Measurements from ENCODE around the gene EYA2.

EYA2 gene

GRCh38 chr20:47122560-47122959, 227.9 kb downstream of the EYA2 start:
- DNase-seq: no peak

- no peak for DNase-seq
Measured at GRCh38 chr20:47124181-47124717, 229.6 kb downstream of the EYA2 start.

DNA sequence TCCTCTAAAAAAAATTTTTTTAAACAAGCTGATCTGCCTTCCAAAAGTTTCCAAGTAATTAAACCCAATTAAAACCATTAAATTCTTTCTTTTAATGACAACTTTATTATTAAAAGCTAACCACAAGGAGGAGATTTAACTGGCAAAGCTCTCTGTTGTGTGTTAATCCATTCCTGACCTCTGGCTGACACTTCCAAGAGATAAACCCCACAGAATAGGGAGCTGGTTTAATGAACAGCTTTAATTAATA, 230.8 kb downstream of the EYA2 start:
- no peak for DNase-seq

DNA sequence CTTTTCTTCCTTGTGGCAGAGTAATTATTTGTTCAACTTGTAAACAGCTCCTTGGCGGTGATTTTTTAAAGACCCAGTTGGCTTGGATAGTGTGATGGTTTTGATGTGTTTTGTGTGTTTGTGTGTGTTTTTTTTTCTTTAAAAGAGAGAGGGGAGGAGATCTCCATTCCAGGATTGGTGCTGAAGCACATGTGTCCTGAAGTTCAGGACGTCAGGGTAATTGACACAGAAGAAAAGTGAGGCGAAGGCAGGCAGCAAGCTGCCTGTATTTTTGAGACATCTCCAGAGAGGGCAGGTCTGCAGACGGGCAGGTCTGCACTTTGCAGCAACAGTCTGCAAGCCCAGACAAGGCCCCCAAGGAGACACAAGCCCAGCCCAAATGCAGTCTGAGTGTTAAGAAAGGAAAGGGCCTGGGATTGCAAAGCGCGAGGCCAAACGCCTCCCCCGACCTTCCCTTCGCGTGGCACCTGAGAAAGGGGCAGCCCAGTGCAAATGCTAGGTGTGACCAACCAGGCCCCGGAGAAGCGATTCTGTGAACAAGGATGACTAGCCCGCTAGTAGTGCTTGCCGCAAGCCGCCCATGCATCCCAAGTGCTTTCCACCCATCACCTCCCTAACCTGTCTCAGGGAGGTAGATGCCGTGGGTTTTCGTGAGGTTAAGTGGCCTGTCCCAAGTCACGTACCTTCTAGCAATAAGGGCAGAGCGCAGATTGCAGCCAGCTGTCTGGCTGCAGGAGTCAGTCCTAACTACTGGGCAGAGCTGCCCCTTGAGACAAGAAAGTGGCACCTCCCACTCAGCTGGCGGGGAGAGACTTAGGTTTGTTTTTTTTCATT, 231.3 kb downstream of the EYA2 start:
- no peak for DNase-seq

GRCh38 chr20:47126709-47127108, 232.1 kb downstream of the EYA2 start:
- no peak for DNase-seq

DNA sequence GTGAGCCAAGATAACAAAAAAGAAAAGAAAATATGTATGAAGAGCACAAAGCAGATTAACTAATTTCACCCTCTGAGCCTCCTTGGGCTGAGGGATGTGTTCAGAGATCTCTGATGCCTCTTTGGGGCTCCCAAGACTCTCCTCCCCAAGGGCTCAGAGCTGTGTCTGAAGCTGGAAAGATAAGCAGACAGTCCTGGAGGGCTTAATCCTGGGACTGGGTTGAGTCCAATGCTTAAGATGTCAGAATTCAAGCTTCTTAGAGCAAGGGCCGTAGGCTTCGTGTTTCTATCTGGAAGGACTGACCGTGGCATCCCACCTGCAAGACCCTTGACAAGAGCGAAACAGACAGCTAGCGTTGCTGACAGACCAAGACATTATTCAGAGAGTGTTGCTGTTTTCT, 232.9 kb downstream of the EYA2 start:
- no peak for DNase-seq

DNA sequence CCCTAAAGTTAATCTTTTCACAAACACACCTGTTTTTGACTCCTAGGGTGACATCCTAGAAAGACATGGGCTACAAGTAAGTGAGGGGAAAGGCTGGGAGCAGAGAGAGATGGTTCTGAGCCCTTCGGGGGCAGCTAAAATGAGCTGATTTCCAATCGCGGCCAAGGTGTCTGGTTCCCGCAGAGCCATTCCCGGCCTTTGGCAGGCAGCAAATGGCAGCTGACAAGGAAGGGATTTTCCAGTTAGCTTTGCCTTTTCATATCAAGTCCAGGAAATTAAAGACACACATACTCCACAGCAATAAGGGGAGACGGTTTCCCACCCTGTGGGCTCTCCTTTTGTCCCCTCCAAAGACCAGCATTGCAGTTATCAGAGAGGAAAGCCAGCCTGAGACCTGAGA, 233.4 kb downstream of the EYA2 start:
- no peak for DNase-seq

DNA sequence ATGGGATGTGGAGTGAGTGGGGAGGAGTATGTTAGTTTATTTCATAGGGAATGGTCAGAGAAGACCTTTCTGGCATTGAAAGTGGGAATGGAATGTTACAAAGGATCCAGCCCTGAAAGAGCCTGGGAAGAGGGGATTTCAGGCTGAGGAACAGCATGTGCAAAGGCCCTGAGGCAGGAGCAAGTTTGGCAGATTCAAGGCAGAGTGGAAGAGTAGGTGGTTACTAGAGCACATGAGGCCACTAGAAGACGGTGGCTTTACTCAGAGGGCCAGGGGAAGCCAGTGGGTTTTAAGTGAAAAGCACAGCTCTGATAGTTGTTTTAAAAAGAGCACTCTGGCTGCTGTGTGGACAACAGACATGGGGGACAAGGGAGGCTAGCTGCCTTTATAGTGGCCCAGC, 234.7 kb downstream of the EYA2 start:
- no peak for DNase-seq

DNA sequence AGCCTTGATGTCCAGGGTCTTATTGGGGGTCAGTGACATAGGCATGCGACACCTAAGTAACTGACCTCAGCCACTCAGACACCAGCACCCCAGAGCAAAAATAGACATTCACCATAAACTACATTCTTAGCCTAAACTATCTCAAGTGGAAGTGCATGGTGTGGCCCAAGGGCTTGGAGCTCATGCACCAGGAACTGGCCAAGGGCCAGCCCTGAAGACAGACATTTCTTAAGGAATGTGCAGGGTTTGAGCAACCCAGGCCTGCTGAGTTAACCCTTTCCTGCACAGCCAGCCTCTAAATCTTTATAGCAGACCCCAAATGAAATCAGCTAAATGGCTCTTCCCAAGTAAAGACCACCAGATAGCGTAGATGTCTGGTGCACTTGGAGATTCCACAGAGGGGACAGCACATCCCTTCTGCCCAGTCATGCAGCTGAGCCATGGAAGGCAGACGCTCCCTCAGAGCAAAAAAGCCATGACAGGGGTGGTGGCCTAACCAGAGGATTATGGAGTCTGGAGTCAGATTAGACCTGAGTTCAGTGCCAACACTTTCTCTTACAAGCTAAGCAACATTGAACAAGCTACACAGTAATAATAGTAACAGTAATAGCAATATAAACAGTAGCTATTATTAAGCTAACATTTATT, 239.3 kb downstream of the EYA2 start:
- DNase-seq: no peak

- DNase-seq: no peak
Measured at GRCh38 chr20:47136782-47137181, 242.1 kb downstream of the EYA2 start.

DNA sequence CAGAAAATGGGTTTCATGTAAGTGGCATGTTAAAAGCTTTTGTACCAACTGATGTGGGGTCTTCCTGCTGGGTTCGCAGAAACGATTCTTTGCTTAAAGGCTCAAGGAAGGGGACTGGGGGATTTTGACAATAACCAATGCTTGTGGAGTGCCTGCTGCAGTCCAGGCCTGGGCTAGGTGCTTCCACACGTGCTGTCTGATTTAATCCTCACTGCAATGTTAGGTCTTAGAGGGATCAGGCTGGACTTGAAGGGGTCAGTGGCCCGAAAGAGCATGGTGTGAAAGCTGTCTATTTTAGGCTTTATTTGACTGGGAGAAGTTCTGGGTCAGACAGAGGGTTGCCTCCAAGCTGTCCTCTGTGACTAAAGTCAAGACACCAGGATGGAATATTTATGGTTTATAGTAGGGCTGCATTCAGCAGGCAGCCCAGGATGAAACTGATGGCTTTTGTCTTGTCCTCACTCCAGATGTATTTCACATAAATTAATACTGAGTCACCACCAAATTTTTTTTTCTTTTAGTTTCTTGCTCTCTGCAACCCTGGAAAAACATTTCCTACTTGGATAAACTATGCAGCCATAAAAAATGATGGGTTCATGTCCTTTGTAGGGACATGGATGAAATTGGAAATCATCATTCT, 242.7 kb downstream of the EYA2 start:
- DNase-seq: no peak

DNA sequence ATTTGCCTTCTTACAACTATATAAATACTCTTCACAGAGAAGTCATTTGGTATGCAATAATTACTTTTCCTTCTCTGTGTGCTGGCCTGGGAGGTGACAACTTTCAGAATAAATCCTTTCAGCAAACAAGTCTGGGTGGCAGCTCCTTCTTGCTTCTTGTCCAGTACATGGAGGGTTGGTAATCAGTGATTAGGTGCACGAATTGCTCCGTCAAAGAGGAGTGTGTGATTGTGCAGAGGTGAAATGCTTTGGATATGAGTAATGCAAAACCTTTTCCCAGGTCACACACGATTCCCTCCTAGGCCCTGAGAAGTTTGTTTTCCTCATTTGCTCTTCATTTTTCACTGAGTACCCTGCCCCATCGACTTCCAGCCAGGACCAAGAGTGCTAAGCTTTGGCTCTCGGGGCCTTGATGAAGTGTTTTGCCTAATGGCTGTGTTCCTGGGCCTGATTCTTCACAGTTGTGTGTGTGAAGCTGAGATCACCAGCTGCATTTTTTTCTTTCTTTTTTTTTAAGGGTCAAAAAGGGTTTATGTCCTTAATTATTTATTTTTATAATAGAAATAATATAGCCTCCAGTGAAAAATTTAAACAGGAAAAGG, 245.4 kb downstream of the EYA2 start:
- DNase-seq: no peak

GRCh38 chr20:47141350-47141921, 246.8 kb downstream of the EYA2 start:
- DNase-seq: no peak

DNA sequence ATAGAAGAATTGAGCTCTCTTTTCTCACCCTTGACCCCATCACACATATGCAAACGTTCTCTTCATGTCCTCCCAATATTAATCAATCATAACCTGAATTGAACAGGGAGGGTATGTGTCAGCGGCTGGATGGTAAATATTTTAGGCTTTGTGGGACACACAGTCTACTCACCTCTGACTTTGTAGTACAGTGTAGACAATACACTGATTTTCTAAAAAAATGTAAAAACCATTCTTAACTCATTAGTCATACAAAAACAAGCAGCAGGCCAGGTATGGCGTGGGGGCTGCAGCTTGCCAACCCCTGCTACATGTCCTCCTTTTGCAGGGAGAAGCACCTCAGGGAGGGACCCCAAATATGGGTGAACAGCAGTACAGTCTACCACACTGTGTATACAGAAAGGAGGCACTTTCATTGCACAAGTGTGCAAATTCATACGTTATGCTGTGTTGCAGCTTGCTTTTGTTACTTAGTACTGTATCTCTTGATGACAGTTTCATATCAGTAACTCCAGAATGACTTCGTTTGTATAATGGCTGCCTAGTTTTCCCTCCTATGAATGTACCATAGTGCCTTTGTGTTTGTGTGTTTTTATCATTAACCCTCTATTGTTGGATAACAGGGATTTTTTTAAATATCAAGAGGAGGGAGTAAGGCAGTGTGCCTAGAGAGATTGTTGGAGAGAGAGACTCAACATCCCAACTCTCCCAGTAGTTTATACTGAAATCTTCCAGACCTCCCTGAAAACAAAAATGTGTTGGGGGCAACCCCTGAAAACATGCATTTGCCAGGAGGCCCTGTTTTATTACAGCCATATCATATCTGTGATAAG, 247.5 kb downstream of the EYA2 start:
- DNase-seq: no peak

- DNase-seq: no peak
Measured at GRCh38 chr20:47142774-47143170, 248.1 kb downstream of the EYA2 start.

DNA sequence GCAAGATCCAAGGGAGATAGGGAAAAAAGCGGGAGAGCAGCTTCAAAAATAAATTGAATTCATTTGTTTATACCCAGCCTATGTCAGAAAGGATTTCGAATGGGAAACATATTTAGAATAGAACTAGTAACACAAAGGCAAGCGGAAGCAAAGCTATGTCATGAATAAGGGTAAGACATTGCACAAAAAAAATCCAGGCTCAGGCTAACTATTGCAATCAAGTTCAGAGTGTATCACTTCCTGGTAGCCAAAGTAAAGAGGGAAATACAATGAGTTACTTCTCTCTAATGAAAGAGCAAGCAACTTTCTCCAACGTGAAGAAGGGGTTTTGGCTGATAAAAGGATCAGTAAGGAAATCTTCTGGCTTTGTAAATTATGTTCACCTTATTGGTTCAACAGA, 249.0 kb downstream of the EYA2 start:
- no peak for DNase-seq

GRCh38 chr20:47144463-47144862, 249.8 kb downstream of the EYA2 start:
- no peak for DNase-seq

DNA sequence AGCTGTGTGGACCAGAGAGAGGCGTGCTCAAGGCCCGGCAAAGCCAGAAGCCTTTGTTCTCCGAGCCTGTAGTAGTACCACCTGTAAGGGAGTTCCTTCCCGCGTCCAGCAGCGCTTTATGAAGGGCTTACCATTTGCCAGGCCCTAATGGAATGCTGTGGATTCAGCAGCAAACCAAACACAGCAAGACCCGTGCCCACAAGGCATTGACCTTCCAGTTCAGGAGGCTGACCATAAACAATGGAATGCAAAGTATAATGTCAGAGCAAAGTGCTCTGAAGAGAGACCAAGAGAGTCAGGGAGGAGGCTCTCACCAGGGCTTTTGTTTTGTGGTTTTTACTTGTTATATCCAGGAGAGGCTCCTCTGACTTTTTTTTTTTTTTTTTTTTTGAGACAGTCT, 252.0 kb downstream of the EYA2 start:
- peak; percentile 26 for DNase-seq

- DNase-seq: no peak
Measured at GRCh38 chr20:47148059-47148458, 253.4 kb downstream of the EYA2 start.

- no peak for DNase-seq
Measured at GRCh38 chr20:47149939-47150338, 255.3 kb downstream of the EYA2 start.

DNA sequence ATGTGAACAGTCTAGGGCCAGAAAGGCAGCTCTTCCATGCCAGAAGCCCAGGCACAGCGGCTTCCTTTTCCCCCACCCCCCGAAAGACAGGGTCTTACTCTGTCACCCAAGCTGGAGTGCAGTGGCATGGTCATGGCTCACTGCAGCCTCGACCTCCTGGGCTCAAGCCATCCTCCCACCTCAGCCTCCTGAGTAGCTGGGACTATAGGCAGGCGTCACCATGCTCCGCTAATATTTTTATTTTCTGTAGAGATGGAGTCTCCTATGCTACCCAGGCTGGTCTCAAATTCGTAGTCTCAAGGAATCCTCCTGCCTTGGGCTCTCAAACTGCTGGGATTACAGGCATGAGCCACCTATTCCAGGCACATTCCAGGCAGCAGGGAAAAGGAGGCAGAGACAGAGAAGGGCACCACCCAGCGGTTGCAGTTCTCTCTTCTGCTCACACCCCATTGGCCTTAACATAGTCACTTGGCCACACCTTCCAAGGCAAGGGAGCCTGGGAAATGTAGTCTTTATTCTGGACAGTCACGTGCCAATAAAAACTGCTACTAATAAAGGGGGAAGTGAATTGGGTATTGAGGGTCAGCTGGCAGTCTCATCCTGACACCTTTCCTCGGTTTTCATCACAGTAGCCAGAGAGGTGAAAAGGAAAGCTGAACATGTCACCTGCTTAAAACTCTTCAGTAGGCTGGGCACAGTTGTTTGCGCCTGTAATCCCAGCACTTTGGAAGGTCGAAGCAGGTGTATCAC, 255.9 kb downstream of the EYA2 start:
- DNase-seq: peak; percentile 46

DNA sequence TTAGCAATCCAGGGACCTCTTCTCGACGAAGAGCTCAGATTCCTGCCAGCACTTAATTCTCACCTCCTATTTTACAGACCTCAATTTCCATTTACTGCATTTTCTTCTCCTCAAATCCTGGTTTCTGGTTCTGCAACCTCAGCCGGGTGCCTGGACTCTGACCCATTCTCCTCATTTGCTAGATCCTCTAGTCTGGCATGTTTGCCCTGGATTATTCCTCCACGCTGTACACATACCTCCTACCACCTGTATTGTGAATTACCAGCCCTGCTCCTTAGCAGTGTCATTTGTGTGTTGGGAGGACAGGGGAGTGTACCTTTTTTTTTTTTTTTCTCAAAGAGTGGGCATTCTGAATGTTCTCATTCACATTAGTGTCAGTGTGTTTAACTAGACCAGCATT, 257.4 kb downstream of the EYA2 start:
- DNase-seq: no peak
